HG03025 (cell line): Measurements from ENCODE around the gene MRPS12.
"Not testable (repeated sequence)": the region's sequence is repeated elsewhere in the genome, so short reads cannot be mapped to it uniquely, and the experiment has no call there.

Experiments
- ATAC-seq: cut with Tn5 transposase; IDR thresholded peaks from one replicate; pipeline ENCODE4 v1.9.1; 2021; ENCODE audit warnings: mild to moderate bottlenecking, moderate library complexity; ENCODE audit not compliant: unreplicated experiment, low FRiP score

MRPS12 gene

GRCh38 chr19:38930776-38931520, at the start of gene MRPS12:
Gene MRPS12 (plus strand): TSS chr19:38930944. CDS start chr19:38931295, 351 bp downstream.
- peak; percentile 90 for ATAC-seq

- no peak for ATAC-seq
Observed at GRCh38 chr19:38883286-38883685, 47.5 kb upstream of the MRPS12 start.

- not testable (repeated sequence) for ATAC-seq
Observed at GRCh38 chr19:38884691-38885090, 46.1 kb upstream of the MRPS12 start.

- ATAC-seq: no peak
Observed at GRCh38 chr19:38888876-38889275, 41.9 kb upstream of the MRPS12 start.

GRCh38 chr19:38889803-38890202, 40.9 kb upstream of the MRPS12 start:
- no peak for ATAC-seq

GRCh38 chr19:38890686-38891085, 40.1 kb upstream of the MRPS12 start:
- no peak for ATAC-seq

GRCh38 chr19:38891771-38892170, 39.0 kb upstream of the MRPS12 start:
- ATAC-seq: no peak

- no peak for ATAC-seq
Observed at GRCh38 chr19:38892841-38893240, 37.9 kb upstream of the MRPS12 start.

- no peak for ATAC-seq
Observed at GRCh38 chr19:38893341-38893771, 37.4 kb upstream of the MRPS12 start.

- no peak for ATAC-seq
Observed at GRCh38 chr19:38894968-38895367, 35.8 kb upstream of the MRPS12 start.

GRCh38 chr19:38898788-38899446, 31.8 kb upstream of the MRPS12 start:
- ATAC-seq: no peak

GRCh38 chr19:38899447-38900201, 31.1 kb upstream of the MRPS12 start, which contains the start of the genes NFKBIB and SIRT2:
Gene NFKBIB (plus strand): TSS chr19:38899969. CDS start chr19:38900033, 64 bp downstream.
Gene SIRT2 (minus strand): TSS chr19:38899618. CDS start chr19:38899521, 97 bp downstream.
- ATAC-seq: peak; percentile 95

- no peak for ATAC-seq
Observed at GRCh38 chr19:38900202-38900629, 30.5 kb upstream of the MRPS12 start.

GRCh38 chr19:38900743-38901190, 30.0 kb upstream of the MRPS12 start:
- no peak for ATAC-seq

GRCh38 chr19:38901683-38902082, 29.1 kb upstream of the MRPS12 start:
- ATAC-seq: no peak

- ATAC-seq: no peak
Observed at GRCh38 chr19:38904581-38905539, 25.9 kb upstream of the MRPS12 start.

- ATAC-seq: no peak
Observed at GRCh38 chr19:38905620-38906019, 25.1 kb upstream of the MRPS12 start.

GRCh38 chr19:38907227-38907626, 23.5 kb upstream of the MRPS12 start:
- ATAC-seq: no peak

GRCh38 chr19:38907670-38908069, 23.1 kb upstream of the MRPS12 start:
- no peak for ATAC-seq

- ATAC-seq: no peak
Observed at GRCh38 chr19:38908911-38909310, 21.8 kb upstream of the MRPS12 start.
